Skin epidermis (tissue), 12 donors: ENCODE data around the gene GRIA4.

Experiments
- H3K27ac ChIP-seq, 21 experiments: fragments of 200-600 bp; sonication (generic) in 11 of 21; one replicate each; pipeline ENCODE4 v1.5.0; 2020; ENCODE audit warnings: mild to moderate bottlenecking in 3 of 21, inconsistent platforms in 2 of 21, moderate library complexity in 2 of 21
- H3K4me3 ChIP-seq, 7 experiments: fragments of 200-600 bp; sonication (generic) in 2 of 7; one replicate each; pipeline ENCODE4 v1.5.0; 2020; ENCODE audit warnings: inconsistent platforms in 2 of 7, mild to moderate bottlenecking in 2 of 7, moderate library complexity in 1 of 7

GRIA4 gene

DNA sequence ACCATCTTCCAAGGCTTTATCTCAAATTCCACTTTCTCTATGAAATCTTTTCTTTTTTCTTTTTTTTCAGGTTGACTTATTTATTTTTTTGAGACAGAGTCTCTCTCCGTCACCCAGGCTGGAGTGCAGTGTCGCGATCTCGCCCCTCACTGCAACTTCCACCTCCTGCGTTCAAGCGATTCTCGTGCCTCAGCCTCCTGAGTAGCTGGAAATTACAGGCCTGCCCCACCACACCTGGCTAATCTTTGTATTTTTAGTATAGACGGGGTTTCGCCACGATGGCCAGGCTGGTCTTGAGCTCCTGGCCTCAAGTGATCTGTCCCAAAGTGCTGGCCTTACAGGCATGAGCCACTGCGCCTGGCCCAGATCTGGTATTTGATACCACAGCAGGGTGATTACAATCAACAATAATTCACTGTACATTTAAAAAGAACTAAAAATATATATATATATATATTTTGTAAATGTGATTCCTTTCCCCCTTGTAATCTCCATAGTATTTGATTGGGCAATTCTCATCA is 290.7 kb downstream of the GRIA4 start:
- H3K4me3 ChIP-seq = no peak overlapping the region
- H3K27ac ChIP-seq = no peak overlapping the region

- Histone ChIP-seq H3K27ac (no peak overlapping the region), H3K4me3 (no peak overlapping the region)
These were observed 293.2 kb downstream of the GRIA4 start for GRCh38 chr11:105903113-105903512.

DNA sequence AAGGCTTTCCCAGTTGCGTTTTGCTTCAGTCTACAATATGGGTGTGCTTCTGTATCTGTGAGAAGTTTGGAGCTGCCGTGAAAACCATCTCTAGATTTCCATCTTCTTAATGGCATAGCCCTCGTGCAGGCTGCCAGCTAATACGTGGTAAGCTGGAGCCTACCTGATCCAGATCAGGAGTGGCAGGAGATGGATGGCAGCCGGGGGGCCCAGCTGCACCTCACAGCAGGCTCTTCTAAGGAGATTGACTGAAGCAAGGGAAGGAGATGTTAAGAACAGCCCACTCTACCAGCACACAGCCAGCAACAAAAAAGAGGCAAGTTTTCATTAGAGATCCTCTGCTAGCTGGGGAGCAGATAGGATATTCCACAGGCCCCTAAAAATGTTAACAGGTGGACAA is 296.6 kb downstream of the GRIA4 start:
- H3K27ac ChIP-seq = no peak overlapping the region

GRCh38 chr11:105907319-105907718 is 297.4 kb downstream of the GRIA4 start:
- H3K27ac ChIP-seq = no peak overlapping the region

More for the DNA sequence above, 296.6 kb downstream of the GRIA4 start:
- no peak overlapping the region for H3K4me3 ChIP-seq

DNA sequence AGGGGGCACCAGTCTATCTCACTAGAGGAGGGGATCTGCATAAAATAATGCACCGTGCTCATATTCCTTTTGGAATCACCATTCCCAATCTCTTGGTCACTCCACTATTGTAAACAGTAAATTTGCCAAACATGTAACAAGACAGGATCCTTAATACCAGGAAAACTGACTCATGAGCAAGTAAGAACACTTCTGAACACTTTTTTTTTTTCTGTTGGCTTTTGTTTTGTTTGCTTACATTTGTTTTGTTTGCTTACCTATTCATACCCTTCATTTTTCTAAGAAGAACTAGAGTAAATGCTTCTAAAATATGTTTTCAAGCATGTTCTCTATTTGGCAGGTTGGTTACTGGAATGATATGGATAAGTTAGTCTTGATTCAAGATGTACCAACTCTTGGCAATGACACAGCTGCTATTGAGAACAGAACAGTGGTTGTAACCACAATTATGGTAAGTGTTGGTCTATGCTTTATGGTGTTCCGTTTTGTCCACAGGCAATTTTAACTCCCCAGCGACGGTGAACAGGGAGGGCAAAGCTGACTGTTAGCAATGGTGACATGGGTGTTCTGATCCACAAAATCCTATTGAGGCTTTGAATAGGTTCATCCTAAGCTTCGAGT is 300.3 kb downstream of the GRIA4 start:
- Histone ChIP-seq H3K4me3 (no peak overlapping the region), H3K27ac (no peak overlapping the region)

More at GRCh38 chr11:105907319-105907718, 297.4 kb downstream of the GRIA4 start:
- no peak overlapping the region for H3K4me3 ChIP-seq

- H3K27ac ChIP-seq = no peak overlapping the region
- no peak overlapping the region for H3K4me3 ChIP-seq
These were observed 301.6 kb downstream of the GRIA4 start for GRCh38 chr11:105911454-105911853.

DNA sequence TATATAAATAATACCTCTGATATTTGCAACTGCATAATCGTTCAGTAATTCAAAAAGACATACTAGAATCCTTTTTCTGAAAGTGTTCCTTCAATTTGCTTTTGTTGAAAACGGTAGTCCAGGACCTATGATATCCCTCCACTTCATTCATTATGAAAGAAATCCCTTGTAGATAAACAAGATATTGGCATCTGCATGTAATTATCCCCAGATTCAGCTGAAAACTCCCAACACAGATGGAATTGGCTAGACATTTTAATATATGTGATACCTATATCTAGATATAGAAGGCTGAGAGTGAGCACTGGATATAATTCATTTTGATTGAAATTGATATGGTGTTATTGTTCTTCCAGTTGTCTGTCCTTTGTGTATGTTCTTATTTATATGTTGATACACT is 302.8 kb downstream of the GRIA4 start:
- H3K27ac ChIP-seq = no peak overlapping the region

DNA sequence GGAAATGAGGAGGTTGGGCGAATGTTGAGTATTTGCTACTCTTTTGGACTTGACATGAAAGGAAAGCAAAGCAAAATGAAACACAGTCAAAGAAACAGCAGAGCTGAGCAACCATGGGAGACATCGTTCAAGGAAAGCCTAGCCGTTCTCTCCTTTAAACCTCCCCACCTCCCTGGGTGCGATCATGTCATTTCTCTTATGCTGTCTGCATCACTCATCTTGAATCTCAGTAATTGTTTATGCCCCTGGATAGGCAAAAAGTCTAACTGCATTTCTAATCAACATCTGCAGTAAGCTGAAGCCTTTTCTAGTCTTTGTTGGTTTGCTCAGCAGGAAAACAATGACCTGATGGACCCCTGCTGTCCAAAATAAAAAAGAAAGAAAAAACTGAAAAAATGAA is 305.1 kb downstream of the GRIA4 start:
- Histone ChIP-seq H3K4me3 (no peak overlapping the region), H3K27ac (no peak overlapping the region)

More for the DNA sequence above, 302.8 kb downstream of the GRIA4 start:
- no peak overlapping the region for H3K4me3 ChIP-seq

GRCh38 chr11:105918039-105918438 is 308.2 kb downstream of the GRIA4 start:
- Histone ChIP-seq H3K27ac (no peak overlapping the region), H3K4me3 (no peak overlapping the region)

DNA sequence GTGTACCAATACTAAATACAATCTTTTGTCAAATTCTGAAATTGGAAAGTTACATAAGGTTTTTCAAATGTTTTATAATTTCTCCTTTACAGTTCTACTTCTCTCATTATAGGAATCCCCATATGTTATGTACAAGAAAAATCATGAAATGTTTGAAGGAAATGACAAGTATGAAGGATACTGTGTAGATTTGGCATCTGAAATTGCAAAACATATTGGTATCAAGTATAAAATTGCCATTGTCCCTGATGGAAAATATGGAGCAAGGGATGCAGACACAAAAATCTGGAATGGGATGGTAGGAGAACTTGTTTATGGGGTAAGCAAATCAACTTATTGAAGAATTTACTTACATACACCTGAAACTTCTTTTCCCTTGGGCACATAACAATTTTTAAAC is 308.7 kb downstream of the GRIA4 start:
- Histone ChIP-seq H3K27ac (no peak overlapping the region), H3K4me3 (no peak overlapping the region)

DNA sequence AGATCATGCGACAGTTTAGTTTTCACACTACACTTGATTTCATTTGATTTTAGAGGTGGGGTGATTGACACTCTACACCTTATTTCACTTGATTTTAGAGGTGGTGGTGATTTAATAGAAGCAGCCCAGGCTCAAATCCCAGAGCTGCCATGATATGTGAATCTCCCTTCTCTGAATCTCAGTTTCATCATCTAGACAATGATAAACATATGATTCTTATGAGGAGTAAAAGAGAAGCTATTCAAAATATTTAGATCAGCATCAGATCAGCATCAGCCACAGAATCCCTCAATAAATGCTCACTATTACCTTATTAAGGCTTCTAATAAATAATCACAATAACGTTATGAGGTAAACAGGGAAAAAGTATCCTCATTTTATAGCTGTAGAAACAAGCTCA is 313.4 kb downstream of the GRIA4 start:
- no peak overlapping the region for H3K4me3 ChIP-seq
- H3K27ac ChIP-seq = no peak overlapping the region

- Histone ChIP-seq H3K4me3 (no peak overlapping the region), H3K27ac (no peak overlapping the region)
These were observed 313.9 kb downstream of the GRIA4 start for GRCh38 chr11:105923807-105924206.

DNA sequence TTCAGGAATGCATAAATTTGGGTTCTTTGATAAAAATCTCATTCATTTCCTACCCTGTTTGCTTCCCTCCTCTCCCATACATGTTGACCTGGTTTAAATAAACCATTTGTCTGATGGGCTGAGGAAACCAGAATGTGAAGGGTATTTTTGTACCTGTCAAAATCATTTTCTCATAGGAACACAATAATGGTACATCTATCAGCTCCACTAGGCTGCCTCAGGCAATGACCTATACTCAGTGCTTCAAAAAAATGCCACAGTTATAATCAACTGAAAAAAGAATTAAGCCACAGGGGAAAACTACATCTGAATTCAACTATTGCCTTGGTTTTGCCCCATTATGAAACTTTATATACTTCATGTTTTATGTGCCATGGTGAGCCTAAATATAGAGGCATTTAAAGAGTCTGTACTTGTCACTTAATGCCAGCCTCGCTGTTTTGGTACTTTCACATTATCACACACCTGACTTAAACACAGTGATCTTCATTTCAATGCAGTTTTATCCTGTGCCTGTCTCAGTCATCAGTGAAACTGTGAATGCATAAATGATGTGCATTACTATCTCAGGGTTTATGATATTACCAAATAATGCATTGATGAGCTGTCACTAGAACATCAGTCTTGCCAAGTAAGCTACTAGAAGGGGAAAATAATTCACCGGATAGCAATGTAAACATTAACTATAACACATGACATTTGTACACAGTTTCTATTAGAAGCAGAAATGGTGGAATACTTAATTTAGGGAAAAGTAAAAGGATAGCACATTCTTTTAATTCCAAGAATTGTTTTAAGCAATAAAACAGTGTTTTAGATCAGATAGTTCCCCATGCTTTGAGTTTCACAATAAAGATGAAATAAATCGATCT is 319.4 kb downstream of the GRIA4 start:
- Histone ChIP-seq H3K27ac (no peak overlapping the region), H3K4me3 (no peak overlapping the region)

GRCh38 chr11:105933695-105934094 is 323.8 kb downstream of the GRIA4 start:
- Histone ChIP-seq H3K4me3 (no peak overlapping the region), H3K27ac (no peak overlapping the region)

- no peak overlapping the region for H3K27ac ChIP-seq
- H3K4me3 ChIP-seq = no peak overlapping the region
These were observed 325.9 kb downstream of the GRIA4 start for GRCh38 chr11:105935791-105936190.

- Histone ChIP-seq H3K27ac (no peak overlapping the region), H3K4me3 (no peak overlapping the region)
These were observed 327.5 kb downstream of the GRIA4 start for GRCh38 chr11:105937331-105937730.

DNA sequence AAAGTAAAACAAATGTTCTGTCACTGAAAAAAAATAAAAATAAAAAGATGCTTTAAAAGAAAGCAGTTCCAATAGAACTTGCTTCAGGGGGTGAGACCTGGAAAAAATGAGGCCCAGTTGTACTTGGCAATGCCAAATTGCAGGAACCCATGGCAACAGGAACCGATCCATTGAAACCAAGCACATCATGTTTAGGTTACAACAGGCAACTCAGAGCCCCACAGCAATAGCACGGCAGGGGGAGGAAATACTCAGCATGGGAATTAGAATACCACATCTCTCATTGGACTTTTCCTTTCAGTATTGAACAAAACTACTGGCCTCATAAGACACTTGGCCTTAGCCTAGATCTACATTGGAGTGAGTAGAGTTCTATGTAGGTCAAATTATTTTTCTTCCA is 327.9 kb downstream of the GRIA4 start:
- no peak overlapping the region for H3K27ac ChIP-seq
- no peak overlapping the region for H3K4me3 ChIP-seq

DNA sequence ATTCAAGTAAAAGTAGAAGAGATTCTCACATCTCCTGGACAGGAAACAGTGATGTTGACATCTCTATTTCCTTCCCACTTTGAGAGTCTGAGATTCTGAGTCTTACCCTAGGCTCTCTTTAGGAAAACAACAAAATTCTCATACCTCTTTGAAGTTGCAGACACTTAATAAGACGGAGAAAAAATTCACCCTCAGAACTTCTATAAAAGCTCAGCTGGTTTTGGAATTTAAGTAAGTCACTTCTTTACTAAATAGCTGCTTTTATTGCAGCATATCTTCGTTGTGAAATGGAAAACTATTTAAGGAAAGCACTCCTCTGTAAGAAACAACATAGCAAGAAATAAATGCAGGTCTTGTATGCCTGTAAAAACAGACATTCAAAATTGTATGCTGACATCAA is 333.0 kb downstream of the GRIA4 start:
- no peak overlapping the region for H3K27ac ChIP-seq
- H3K4me3 ChIP-seq = no peak overlapping the region

- Histone ChIP-seq H3K27ac (no peak overlapping the region), H3K4me3 (no peak overlapping the region)
These were observed 339.2 kb downstream of the GRIA4 start for GRCh38 chr11:105948918-105949590.

DNA sequence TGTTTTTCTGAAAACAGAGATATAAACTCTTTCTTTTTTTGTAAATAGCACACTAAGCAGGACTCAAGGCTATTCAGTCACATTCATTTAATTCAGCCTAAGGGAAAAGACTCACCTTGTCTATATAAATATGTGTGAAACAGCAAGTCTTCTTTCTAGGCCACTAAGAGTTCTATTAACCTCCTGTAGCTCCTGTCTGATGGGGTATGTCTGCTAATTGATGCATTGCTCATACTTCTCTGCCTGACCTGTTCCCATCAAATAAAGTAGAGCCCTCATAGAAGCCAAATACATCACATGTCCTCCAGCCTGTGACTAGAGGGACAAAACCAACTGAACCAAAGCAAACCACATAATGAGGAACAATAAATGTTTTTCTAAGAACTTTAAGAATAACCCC is 344.0 kb downstream of the GRIA4 start:
- H3K27ac ChIP-seq = no peak overlapping the region

More for the DNA sequence above, 344.0 kb downstream of the GRIA4 start:
- no peak overlapping the region for H3K4me3 ChIP-seq
